GM18870 (cell line): Measurements from ENCODE around the gene HSD17B12.
"Not testable (repeated sequence)": the region's sequence is repeated elsewhere in the genome, so short reads cannot be mapped to it uniquely, and the experiment has no call there.

Experiments
- ATAC-seq: cut with Tn5 transposase; IDR thresholded peaks from one replicate; pipeline ENCODE4 v1.9.1; 2021; ENCODE audit warnings: moderate library complexity; ENCODE audit not compliant: unreplicated experiment

HSD17B12 gene

DNA sequence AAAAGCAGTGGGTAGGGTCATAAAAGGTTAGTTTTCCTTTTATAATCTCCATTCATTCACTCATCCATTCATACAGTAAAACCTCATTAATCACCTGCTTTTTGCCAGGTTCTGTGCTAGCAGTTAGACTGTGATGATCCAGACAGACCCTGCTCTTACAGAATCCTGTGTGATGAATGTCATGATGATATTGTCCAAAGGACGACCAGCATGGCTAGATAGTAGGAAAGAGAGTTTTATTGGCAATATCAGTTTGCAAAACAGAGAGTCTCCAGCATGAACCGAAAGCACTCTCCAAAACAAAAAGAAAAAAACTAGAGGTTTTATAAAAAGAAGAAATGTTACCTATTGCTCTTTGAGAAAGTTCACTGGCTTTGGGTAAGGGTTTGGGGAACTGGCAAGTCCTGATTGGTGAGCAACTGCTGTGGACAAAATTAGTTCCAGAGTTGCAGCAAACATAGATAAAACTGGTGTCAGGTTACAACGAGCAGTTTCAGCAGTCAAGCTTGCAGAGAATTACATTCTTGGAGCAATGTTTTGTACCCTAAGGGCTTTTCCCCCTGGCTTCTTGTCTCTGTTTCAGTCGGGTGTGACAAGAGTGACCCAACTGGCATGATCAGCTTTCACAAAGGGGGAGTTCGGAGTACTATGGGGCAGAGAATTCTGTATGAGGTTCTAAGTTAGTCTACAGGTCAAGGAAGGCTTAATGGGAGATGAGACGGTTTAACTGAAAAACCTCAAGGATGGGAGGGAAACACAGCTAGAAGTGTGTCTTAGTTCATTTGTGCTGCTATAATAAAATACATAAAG lies 58.3 kb downstream of the HSD17B12 start:
- no peak for ATAC-seq

DNA sequence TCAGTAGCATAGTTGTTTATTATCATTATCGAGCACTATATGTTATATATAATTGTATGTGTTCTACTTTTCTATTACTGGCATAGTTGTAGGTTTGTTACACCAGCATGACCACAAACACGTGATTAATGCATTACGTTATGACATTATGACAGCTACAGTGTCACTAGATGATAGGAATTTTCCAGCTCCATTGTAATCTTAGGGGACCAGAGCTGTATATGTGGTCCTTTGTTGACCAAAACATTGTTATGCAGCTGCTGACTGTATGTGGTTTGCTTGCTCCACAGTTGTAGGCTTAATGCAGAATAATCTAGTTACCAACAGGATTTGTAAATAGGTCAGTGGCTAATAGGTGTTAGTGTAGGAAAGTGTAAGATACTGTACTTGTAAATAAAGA lies 66.1 kb downstream of the HSD17B12 start:
- ATAC-seq = no peak

DNA sequence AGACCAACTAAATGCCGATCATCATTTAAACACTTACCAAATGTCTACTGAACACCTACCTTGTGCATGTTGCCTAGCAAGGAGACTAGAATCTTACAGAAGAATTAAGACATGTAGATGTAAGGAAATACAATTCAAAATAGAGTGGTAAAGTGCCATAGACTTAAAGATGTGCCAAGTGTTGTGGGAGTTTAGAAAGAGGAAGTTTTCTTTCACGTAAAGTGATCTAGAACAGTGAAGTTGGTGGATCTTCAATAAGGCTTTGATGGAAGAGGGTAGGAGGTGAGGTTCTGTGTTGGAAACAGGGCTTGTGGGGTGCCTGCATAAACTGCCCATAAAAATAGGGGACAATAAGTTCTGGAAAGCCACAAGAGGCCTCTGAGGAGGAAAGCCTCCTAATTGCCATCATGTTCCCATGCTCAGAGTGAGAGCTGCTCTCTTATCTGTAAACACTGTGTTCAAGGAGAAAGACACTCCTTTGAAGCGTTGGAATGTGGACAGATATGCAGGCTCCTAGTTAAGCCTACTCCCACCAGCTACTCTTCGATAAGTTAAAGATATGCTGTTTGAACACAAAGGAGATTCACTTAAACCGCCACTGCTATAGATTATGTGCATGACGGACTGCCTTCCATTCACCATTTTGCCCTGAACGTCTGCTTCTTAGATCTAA lies 66.7 kb downstream of the HSD17B12 start:
- no peak for ATAC-seq

DNA sequence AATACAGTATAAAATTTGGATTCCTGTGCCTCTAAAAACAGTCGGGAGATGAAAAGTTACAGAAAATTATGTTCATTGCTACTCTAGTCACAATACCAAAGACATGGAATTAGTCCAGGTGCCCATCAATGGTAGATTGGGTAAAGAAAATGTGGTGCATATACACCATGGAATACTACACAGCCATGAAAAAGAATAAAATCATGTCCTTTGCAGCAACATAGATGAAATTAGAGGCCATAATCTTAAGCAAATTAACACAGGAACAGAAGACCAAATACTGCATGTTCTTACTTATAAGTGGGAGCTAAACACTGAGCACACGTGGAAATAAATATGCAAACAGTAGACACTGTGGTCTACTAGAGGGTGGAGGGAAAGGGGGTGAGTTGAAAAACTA lies 67.6 kb downstream of the HSD17B12 start:
- ATAC-seq = no peak

DNA sequence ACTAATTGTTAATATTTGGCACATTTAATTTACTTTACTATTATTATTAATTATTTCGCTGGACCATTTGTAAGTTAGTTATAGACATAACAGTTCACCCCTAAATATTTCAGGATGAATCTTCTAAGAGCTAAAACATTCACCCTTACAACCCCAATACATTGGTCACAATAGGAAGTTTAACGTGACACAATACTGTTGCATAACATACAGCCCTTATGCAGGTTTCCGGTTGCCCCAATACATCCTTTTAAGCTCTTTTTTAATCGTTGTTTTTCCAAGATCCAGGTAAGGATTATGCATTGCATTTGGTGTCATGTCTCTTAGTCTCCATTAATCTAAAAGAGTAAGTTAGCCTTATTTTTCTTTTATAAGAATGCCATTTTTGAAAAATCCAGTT lies 71.2 kb downstream of the HSD17B12 start:
- no peak for ATAC-seq

DNA sequence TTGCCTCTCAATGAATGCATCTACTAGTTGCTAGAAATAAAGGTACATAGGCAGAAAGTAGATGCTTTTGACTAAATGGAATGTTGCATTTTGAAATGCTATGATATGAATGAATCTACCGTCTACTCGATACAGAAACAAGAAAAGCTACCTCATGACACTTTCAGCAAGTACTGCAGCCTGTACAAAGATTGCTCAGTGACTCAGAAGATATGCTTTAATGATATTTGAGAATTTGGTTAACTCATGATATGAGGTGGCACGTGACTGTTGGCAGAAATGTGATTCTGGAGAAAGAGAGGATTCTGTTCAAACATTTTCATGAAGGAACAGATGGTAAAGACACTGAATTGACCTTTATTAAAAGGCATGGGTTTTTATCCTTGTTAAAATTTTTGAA lies 76.0 kb downstream of the HSD17B12 start:
- ATAC-seq = no peak

DNA sequence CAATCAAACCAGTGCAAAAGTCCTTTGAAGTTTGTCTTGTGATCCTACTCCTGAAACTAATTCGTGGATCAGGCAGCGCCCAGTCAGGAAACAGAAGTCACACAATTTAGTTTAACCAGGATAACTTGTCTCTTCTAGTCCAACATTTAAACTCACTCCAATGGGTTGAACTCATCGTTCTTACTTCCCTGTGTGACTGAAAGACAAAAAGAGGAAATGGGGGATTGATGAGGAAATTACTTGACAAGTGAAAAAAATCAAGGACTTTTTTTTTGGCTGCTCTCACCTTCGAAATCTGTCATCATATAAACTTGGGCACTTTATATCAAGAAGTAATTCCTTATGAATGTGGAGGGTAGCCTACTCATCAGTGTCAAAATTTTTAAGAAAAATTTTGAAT lies 78.4 kb downstream of the HSD17B12 start:
- no peak for ATAC-seq

DNA sequence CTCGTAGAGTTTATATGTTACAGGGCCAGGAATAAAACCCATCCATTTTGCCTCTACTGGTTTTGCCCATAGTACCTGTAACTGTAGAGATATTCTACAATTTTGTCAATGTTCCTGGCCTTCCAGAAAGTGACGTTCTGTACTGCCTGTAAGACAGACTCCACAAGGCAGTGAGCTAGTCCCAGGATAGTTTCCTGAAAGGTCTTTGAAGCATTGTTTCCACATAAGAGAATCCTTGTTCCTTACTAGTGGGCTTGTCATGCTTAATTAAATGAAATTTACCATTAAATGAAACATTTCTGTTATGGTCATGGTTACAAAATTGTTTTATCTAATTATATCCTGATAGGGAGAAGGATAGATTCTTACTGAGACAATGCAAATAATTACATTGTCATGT lies 80.4 kb downstream of the HSD17B12 start:
- ATAC-seq = no peak

DNA sequence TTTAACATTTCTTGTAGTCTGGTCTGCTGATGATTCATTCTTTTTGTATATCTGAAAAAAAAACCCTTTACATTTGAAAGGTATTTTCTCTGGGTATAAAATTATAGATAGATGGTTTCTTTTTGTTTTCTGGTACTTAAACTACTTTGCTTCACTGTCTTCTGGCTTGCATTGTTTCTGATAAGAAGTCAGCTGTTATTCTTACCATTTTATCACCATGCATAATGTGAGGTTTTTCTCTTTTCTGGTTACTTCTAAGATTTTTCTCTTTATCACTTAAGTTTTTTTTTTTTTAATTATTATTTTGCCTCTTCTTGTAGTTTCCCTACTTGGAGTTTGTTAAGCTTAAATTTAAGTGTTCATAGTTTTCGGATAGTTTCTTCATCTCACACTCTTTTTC lies 84.7 kb downstream of the HSD17B12 start:
- no peak for ATAC-seq

DNA sequence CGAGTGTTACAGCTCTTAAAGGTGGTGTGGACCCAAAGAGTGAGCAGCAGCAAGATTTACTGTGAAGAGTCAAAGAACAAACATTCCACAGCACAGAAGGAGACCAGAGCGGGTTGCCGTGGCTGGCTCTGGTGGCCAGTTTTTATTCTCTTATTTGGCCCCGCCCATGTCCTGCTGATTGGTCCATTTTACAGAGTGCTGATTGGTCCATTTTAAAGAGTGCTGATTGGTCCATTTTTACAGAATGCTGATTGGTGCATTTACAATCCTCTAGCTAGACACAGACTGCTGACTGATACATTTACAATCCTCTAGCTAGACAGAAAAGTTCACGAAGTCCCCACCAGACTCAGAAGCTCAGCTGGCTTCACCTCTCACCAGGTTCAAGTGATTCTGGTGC lies 88.1 kb downstream of the HSD17B12 start:
- ATAC-seq = not testable (repeated sequence)

DNA sequence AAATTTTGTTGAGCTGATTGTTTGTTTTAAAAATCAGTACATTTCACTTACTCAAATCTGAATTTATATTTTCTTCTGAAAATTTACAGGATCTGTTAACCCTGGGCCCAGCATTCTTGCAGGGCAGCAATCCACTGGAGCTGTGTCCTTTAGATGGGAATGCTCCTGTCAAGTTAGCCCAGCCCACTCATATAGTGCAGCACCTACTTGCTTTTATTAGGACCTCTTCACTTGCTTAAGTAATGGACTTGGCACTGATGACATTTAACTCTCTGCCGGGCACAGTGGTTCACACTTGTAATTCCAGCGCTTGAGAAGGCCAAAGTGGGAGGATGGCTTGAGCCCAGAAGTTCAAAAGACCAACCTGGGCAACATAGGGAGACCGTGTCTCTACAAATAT lies 89.6 kb downstream of the HSD17B12 start:
- ATAC-seq = no peak

DNA sequence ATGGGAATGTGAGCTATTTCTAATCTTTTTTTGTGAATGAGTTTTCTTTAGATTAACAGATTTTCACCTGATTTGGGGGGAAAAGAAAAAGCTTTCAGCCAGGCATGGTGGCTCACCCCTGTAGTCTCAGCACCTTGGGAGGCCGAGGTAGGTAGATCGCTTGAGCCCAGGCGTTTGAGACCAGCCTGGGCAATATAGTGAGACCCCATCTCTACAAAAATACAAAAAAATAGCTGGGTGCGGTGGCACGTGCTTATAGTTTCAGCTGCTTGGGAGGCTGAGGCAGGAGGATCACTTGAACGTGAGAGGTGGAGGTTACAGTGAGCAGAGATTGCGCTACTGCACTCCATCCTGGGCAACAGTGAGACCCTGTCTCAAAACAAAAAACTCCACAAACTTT lies 92.2 kb downstream of the HSD17B12 start:
- no peak for ATAC-seq

DNA sequence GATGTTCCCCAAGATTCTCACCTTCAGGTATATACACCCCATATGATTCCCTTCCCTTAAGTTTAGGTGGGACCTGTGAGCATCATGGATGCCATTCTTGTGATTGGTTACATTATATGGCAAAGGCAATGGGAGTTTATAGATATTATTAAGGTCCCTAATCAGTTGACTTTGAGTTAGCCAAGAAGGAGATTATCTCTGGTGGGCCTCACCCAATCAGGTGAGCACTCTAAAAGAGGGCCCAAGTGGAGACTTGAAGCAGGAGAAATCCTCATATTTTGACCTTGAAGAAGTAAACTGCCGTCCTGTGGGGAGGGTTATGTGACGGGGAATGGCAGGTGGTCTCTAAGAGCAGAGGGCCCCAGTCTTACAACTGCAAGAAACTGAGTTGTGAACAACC lies 94.2 kb downstream of the HSD17B12 start:
- ATAC-seq = no peak

DNA sequence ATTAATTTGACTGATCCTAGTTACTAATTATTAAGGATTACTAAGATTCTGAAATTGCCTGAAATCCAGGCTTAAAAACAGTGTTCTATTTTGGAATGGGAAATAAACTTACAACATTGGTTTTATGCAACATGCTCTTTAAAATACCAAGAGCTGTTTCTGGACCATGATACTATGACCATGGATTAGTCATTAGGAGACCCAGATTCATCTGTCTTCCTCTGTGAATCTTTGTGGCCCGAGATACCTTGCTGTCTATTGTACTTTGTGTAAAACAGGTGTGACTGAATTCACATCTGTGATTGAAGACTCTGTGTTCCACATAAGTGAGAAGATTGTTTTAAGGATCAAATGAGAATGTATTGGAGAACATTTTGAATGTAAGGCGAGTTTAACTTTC lies 98.8 kb downstream of the HSD17B12 start:
- no peak for ATAC-seq

DNA sequence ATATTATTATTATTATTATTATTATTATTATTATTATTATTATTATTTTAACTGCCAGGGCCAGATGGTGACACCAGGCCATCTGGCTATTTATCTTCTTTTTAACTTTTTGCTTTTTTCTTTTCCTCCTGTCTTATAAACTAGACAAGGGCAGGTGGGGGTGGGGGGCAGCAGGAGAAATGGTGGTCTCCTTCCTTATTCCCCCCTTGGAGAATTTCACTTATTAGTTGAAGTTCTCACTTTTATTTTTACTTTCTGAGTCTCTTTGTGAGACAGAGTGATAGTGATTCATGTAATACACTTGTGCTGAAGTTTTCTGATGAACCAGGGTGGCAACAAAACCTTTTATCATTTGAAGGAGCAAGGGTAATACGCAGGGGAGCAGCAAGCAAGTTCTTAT lies 103.8 kb downstream of the HSD17B12 start:
- ATAC-seq = no peak

DNA sequence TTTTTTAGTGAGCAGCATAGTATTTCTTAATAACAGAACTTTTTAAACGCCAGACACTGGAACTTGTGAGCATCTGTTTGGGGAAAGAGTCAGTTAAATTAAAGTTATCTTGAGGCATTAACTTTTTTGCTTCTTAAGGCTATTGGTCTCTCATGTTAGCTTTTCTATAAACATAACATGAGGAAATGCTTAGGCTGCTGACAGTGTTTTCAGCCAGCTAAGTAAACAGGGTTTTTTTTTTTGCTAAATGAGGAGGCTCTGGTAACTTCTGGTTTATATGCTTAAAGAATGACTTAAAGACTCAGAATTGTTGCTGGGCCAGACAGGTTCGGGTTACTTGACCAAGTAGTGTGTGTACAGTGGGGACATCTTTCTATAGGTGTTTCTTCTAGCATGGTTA lies 104.3 kb downstream of the HSD17B12 start:
- ATAC-seq = no peak

DNA sequence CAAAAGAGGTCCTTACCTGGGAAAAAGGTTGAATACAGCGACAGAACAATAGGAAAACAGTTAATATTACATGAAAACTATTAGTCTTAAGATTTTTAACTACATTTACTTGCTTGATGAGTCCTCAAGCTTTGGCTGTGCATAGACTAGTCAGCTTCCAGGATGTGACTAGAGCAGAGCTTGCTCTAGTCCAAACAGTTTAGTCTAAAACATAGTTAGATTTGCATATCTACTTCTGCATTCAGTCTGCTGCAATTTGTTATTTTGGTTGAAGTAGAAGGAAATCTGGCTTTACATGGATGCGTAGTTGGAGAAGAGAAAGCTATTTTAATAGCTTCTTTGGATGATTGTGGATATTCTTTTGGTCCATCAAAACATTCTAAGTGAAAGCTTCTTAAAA lies 104.8 kb downstream of the HSD17B12 start:
- no peak for ATAC-seq

DNA sequence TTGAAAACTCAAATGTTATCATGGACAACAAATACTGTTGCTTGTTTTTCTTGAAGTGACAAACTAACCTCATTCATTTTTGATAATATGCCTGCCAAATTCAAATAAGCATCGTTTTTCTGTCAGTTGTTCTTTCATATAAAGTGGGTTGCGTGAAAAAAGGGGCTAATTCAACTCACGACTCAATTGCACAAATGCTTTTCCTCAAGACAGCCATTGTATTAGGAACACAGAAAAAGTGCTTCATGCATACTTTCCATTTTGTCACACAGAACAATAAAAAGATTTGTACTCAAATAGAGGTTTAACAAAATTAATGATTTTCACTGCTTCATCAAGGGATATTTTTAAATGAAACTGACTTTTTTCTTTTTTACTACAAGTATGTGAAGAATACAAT lies 105.5 kb downstream of the HSD17B12 start:
- ATAC-seq = no peak

DNA sequence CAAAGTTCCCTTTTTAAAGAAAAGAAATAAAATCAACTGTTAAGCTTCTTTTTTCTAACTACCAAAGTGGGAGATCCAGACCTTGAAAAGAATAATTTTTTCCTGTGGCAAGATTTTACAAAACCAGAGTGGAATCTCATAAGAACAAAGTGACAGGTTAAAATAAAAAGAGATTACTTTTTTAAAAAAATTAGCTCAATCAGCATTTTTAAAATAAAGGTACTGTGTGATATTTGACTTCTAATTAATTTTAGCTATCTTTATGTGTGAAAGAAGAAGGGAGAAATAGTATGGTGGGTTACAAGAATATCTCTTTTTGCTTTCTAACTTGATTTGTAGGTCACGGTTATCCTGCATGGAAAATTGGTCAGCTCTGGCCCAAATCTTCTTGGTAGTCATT lies 107.3 kb downstream of the HSD17B12 start:
- ATAC-seq = no peak

DNA sequence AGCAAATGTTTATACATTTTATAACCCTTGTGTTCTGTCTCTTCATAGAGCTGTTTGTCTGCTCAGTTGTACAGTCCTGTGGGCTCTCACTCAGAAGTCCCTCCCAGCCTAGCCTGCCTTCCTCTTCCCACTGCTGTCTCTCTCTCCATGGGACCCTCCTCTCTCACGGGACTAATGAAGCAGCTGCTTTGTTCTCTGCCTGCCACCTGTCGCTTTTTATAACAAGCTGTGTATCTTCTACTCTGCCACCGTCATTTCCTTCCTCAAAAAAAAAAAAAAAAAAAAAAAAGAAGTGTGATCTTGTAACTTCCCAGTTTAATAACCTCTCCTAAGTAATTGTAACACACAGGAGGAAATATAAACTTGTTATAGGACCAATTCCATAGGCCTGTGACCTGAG lies 107.9 kb downstream of the HSD17B12 start:
- no peak for ATAC-seq

DNA sequence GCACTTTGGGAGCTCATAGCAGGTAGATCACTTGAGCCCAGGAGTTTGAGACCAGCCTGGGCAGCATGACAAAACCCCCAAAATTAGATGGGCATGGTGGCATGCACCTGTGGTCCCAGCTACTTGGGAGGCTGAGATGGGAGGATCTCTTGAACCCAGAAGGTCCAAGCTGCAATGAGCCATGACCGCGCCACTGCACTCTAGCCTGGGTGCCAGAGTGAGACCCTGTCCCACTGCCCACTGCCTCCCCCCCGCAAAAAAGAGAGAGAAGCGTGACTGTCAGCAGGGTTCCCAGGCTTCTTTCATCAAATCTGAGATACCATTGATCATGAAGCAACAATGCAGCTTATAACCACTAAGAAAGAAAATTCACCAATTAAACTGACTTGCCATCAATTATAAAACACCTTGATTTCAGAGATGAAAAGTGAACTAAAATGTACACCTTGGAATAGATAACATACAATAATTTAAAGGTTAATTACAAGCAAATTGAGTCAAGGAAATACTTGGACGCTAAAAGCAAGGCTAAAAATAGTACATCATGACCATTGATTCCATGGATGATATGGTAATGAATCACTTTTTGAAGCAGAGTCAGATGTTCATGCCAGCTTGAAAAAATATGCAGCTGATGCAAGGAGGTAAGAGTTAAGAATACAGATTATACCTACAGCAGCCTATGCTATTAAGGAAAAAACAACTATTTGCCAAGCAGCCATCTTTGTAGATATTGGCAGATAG lies 109.3 kb downstream of the HSD17B12 start:
- no peak for ATAC-seq

DNA sequence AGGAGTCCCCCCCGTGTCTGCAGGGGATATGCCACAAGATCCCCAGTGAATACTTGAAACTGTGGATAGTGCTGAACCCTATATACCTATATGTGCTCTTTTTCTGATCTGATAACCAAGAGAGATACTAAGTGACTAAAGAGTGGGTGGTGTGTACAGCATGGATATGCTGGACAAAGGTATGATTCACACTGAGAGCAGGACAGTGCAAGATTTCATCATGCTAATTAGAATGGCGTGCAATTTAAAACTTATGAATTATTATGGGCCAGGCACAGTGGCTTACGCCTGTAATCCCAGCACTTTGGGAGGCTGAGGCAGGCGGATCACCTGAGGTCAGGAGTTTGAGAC lies 109.9 kb downstream of the HSD17B12 start:
- no peak for ATAC-seq
